Common myeloid progenitor, CD34-positive (primary cell): Measurements from ENCODE around the gene CUEDC1.

ENCODE experiments used
- CTCF ChIA-PET: fragments of 350-600 bp; sonication (Branson Sonifier 250); formaldehyde crosslinking; loops from one replicate; lab custom pipeline; 2021; ENCODE audit warnings: antibody characterized with exemption; lab: Charles Lee
- POLR2A ChIA-PET: fragments of 350-600 bp; sonication (Branson Sonifier 250); formaldehyde crosslinking; loops from one replicate; lab custom pipeline; 2021; ENCODE audit warnings: antibody characterized with exemption; lab: Charles Lee
- DNase-seq, 3 donors: peaks; one replicate each; pipeline versions ENCODE4 v3.0.0 to v3.0.0-alpha.2; 2013
- H3K27ac ChIP-seq, 2 experiments: 1 replicate in 1 of 2; 2 replicates in 1 of 2; pipeline ENCODE4 v1.7.0; 2013; ENCODE audit warnings: inconsistent platforms in 2 of 2, low read length in 2 of 2, mild to moderate bottlenecking in 2 of 2, low read depth in 1 of 2, moderate library complexity in 1 of 2; ENCODE audit not compliant: severe bottlenecking in 2 of 2, insufficient read depth in 1 of 2, poor library complexity in 1 of 2
- H3K27me3 ChIP-seq, 5 experiments: replicated peaks in 2 of 5; 1 replicate in 3 of 5; 2 replicates in 2 of 5; pipeline versions ENCODE4 v1.6.1 to v1.7.0; 2013; ENCODE audit warnings: low read length in 4 of 5, mild to moderate bottlenecking in 2 of 5, moderate library complexity in 2 of 5, inconsistent platforms in 1 of 5; ENCODE audit not compliant: insufficient read depth in 5 of 5, control insufficient read depth in 4 of 5
- H3K36me3 ChIP-seq, 4 experiments: 1 replicate in 2 of 4; 2 replicates in 2 of 4; pipeline versions ENCODE4 v1.6.1 to v1.7.0; 2013; ENCODE audit warnings: low read length in 3 of 4, control low read depth in 1 of 4, mild to moderate bottlenecking in 1 of 4; ENCODE audit not compliant: control insufficient read depth in 4 of 4, insufficient read depth in 4 of 4
- H3K4me1 ChIP-seq, 4 experiments: 1 replicate in 3 of 4; 2 replicates in 1 of 4; pipeline versions ENCODE4 v1.6.1 to v1.7.1; 2013; ENCODE audit warnings: low read length in 3 of 4, mild to moderate bottlenecking in 3 of 4, control low read depth in 1 of 4, inconsistent platforms in 1 of 4, moderate library complexity in 1 of 4; ENCODE audit not compliant: control insufficient read depth in 4 of 4, insufficient read depth in 4 of 4; ENCODE audit errors: control extremely low read depth in 1 of 4
- H3K4me3 ChIP-seq, 7 experiments: 1 replicate in 4 of 7; 2 replicates in 3 of 7; pipeline versions ENCODE4 v1.5.1 to v1.7.0; 2013; ENCODE audit warnings: mild to moderate bottlenecking in 7 of 7, low read length in 6 of 7, moderate library complexity in 6 of 7, inconsistent platforms in 2 of 7, low read depth in 2 of 7, control low read depth in 1 of 7; ENCODE audit not compliant: insufficient read depth in 4 of 7, control insufficient read depth in 1 of 7; ENCODE audit errors: extremely low read depth in 1 of 7
- H3K9me3 ChIP-seq, 5 experiments: 1 replicate in 4 of 5; 2 replicates in 1 of 5; pipeline versions ENCODE4 v1.6.1 to v1.7.1; 2013; ENCODE audit warnings: low read length in 4 of 5, mild to moderate bottlenecking in 2 of 5, inconsistent platforms in 1 of 5, low read depth in 1 of 5, moderate library complexity in 1 of 5; ENCODE audit not compliant: control insufficient read depth in 4 of 5, insufficient read depth in 2 of 5; ENCODE audit errors: control extremely low read depth in 1 of 5
- WGBS: methylation state at CpG from one replicate; pipeline ENCODE4 v1.1.5; 2013; ENCODE audit not compliant: insufficient coverage; 5-methylcytosine and 5-hydroxymethylcytosine counted together

The CUEDC1 gene

GRCh38 chr17:57971572-57971971 lies 16.4 kb upstream of the CUEDC1 start:
- POLR2A ChIA-PET = interaction anchor here (1.1 to 1.6 kb wide), 3 partner anchors 32 to 104 kb away, joined by 3 read pairs; no protein-coding TSS in a partner anchor

GRCh38 chr17:57970710-57971109 lies 15.5 kb upstream of the CUEDC1 start:
- CTCF ChIA-PET = interaction anchor here (0.6 to 2.2 kb wide), 9 partner anchors 12 to 448 kb away, joined by 3 to 8 read pairs (median 4); partner anchors contain the start of gene CUEDC1
- H3K27ac ChIP-seq = no peak overlapping the region
- no peaks in the 10 kb centered on the region for H3K9me3 ChIP-seq
- POLR2A ChIA-PET = interaction anchor here (1.1 kb wide), 1 partner anchor 104 kb away, joined by 3 read pairs; no protein-coding TSS in a partner anchor
- WGBS = 94% methylated on average over 3 of the region's 4 CpGs
- peaks cover 0 to 15% (median 8%) of the 10 kb centered on the region in 4 experiments for H3K4me1 ChIP-seq
- DNase-seq = no peak
- H3K4me3 ChIP-seq = no peak overlapping the region
- H3K36me3 ChIP-seq = peaks cover 8 to 26% (median 16%) of the 10 kb centered on the region in 4 experiments
- no peaks in the 10 kb centered on the region for H3K27me3 ChIP-seq

More at GRCh38 chr17:57971572-57971971, 16.4 kb upstream of the CUEDC1 start:
- peak in 1 of 3 donors; percentile 22 for DNase-seq
- Histone ChIP-seq H3K9me3 (no peaks in the 10 kb centered on the region), H3K36me3 (peaks cover 9 to 35% (median 23%) of the 10 kb centered on the region in 4 experiments), H3K4me3 (no peak overlapping the region), H3K4me1 (peaks cover 0 to 15% (median 8%) of the 10 kb centered on the region in 4 experiments), H3K27me3 (no peaks in the 10 kb centered on the region), H3K27ac (peak overlapping the region in 1 of 2 experiments; percentile 34)
- 44% methylated on average over 6 of the region's 10 CpGs for WGBS
- CTCF ChIA-PET = interaction anchor here (1.1 to 2.2 kb wide), 9 partner anchors 8 to 113 kb away, joined by 3 to 8 read pairs (median 4); partner anchors contain the start of gene CUEDC1

GRCh38 chr17:57968456-57968855 lies 13.2 kb upstream of the CUEDC1 start:
- H3K9me3 ChIP-seq = no peaks in the 10 kb centered on the region
- DNase-seq = no peak
- no peaks in the 10 kb centered on the region for H3K27me3 ChIP-seq
- H3K27ac ChIP-seq = no peak overlapping the region
- no CpG with 5 or more reads among the region's 1 CpG for WGBS
- POLR2A ChIA-PET = no interaction called here
- CTCF ChIA-PET = interaction anchor here (1.3 kb wide), 2 partner anchors 8 to 11 kb away, joined by 3 to 4 read pairs; no protein-coding TSS in a partner anchor
- H3K36me3 ChIP-seq = peaks cover 0 to 8% (median 2%) of the 10 kb centered on the region in 4 experiments
- H3K4me3 ChIP-seq = no peak overlapping the region
- peaks cover 0 to 15% (median 8%) of the 10 kb centered on the region in 4 experiments for H3K4me1 ChIP-seq

GRCh38 chr17:57966875-57967274 lies 11.7 kb upstream of the CUEDC1 start:
- H3K27ac ChIP-seq = no peak overlapping the region
- POLR2A ChIA-PET = no interaction called here
- 97% methylated on average over 5 of the region's 5 CpGs for WGBS
- H3K27me3 ChIP-seq = no peaks in the 10 kb centered on the region
- H3K4me3 ChIP-seq = no peak overlapping the region
- no peaks in the 10 kb centered on the region for H3K36me3 ChIP-seq
- DNase-seq = no peak
- CTCF ChIA-PET = interaction anchor here (0.7 to 1.7 kb wide), 3 partner anchors 10 to 19 kb away, joined by 3 to 6 read pairs (median 4); no protein-coding TSS in a partner anchor
- H3K4me1 ChIP-seq = peaks cover 0 to 9% (median 4%) of the 10 kb centered on the region in 4 experiments
- H3K9me3 ChIP-seq = no peaks in the 10 kb centered on the region

GRCh38 chr17:57966246-57966645 lies 11.0 kb upstream of the CUEDC1 start:
- POLR2A ChIA-PET = no interaction called here

GRCh38 chr17:57965521-57966160 lies 10.4 kb upstream of the CUEDC1 start:
- H3K4me1 ChIP-seq = no peaks in the 10 kb centered on the region
- H3K27me3 ChIP-seq = no peaks in the 10 kb centered on the region
- 92% methylated on average over 20 of the region's 26 CpGs for WGBS
- H3K9me3 ChIP-seq = no peaks in the 10 kb centered on the region
- H3K27ac ChIP-seq = no peak overlapping the region
- POLR2A ChIA-PET = no interaction called here
- CTCF ChIA-PET = interaction anchor here (0.6 to 2.1 kb wide), 7 partner anchors 9 to 845 kb away, joined by 3 to 6 read pairs (median 4); partner anchors contain the start of gene CUEDC1
- H3K36me3 ChIP-seq = no peaks in the 10 kb centered on the region
- DNase-seq = no peak
- H3K4me3 ChIP-seq = no peak overlapping the region

More at GRCh38 chr17:57966246-57966645, 11.0 kb upstream of the CUEDC1 start:
- H3K36me3 ChIP-seq = no peaks in the 10 kb centered on the region
- no peak overlapping the region for H3K4me3 ChIP-seq
- peaks cover 0 to 4% (median under 1%) of the 10 kb centered on the region in 4 experiments for H3K4me1 ChIP-seq
- no peaks in the 10 kb centered on the region for H3K9me3 ChIP-seq
- H3K27me3 ChIP-seq = no peaks in the 10 kb centered on the region
- CTCF ChIA-PET = interaction anchor here (0.7 to 1.7 kb wide), 3 partner anchors 10 to 68 kb away, joined by 4 to 6 read pairs (median 4); no protein-coding TSS in a partner anchor
- DNase-seq = no peak
- WGBS = 100% methylated on average over 5 of the region's 5 CpGs
- no peak overlapping the region for H3K27ac ChIP-seq

- Histone ChIP-seq H3K27ac (no peak overlapping the region), H3K9me3 (no peaks in the 10 kb centered on the region), H3K27me3 (no peaks in the 10 kb centered on the region), H3K4me3 (no peak overlapping the region), H3K4me1 (no peaks in the 10 kb centered on the region), H3K36me3 (no peaks in the 10 kb centered on the region)
- 100% methylated on average over 1 of the region's 6 CpGs for WGBS
- POLR2A ChIA-PET = no interaction called here
- CTCF ChIA-PET = interaction anchor here (0.7 kb wide), 1 partner anchor 9 kb away, joined by 3 read pairs; no protein-coding TSS in a partner anchor
- no peak for DNase-seq
These were observed 7.9 kb upstream of the CUEDC1 start for GRCh38 chr17:57963149-57963511.
